ENCODE measurements around the gene ZNF8. TPM values are rescaled to one million over a fixed set of nuclear protein-coding genes. Genes with fewer than 3 reads are reported as not detected.
"Not testable (repeated sequence)": the region's sequence is repeated elsewhere in the genome, so short reads cannot be mapped to it uniquely, and the experiment has no call there.

The ZNF8 gene
- total RNA-seq, 2 experiments from 2014 or later: 4.8 to 5.0 TPM

GRCh38 chr19:58305065-58305931, 26.5 kb downstream of the ZNF8 start, which contains the start of gene ERVK3-1:
ERVK3-1 (plus strand) TSS chr19:58305377; CDS start chr19:58312169, 6,792 bp downstream.
- peak; percentile 96 for ATAC-seq
- peak; percentile 98 for DNase-seq
- Mint-ChIP-seq H3K9me3 (ENCODE audit: low read depth) (peaks cover 7% of the 10 kb centered on the region), H3K27me3 (no peaks in the 10 kb centered on the region), H3K36me3 (peaks cover 77% of the 10 kb centered on the region), H3K4me3 (peak within 1 kb of the TSS; percentile 99), H3K27ac (peak within 1 kb of the TSS; percentile 100), H3K4me1 (peaks cover 39% of the 10 kb centered on the region)
- CTCF ChIA-PET: interaction anchor here (1.3 to 2.4 kb wide), 2 partner anchors 21 to 76 kb away, joined by 4 to 6 read pairs; partner anchors contain the start of genes ZNF544 and ZSCAN22

GRCh38 chr19:58305932-58306323, 27.2 kb downstream of the ZNF8 start:
- CTCF ChIA-PET: interaction anchor here (1.2 to 2.4 kb wide), 3 partner anchors 13 to 77 kb away, joined by 4 to 6 read pairs (median 4); partner anchors contain the start of genes ZNF544 and ZSCAN22
- Mint-ChIP-seq H3K4me3 (peak overlapping the region; percentile 99), H3K27me3 (no peaks in the 10 kb centered on the region), H3K9me3 (ENCODE audit: low read depth) (peaks cover 4% of the 10 kb centered on the region), H3K27ac (peak overlapping the region; percentile 100), H3K36me3 (peaks cover 75% of the 10 kb centered on the region), H3K4me1 (peaks cover 39% of the 10 kb centered on the region)
- no peak for ATAC-seq
- DNase-seq: peak; percentile 49

- Mint-ChIP-seq H3K4me1 (peaks cover 39% of the 10 kb centered on the region), H3K27ac (peak overlapping the region; percentile 52), H3K36me3 (peaks cover 77% of the 10 kb centered on the region), H3K4me3 (no peak overlapping the region), H3K9me3 (ENCODE audit: low read depth) (peaks cover 2% of the 10 kb centered on the region), H3K27me3 (no peaks in the 10 kb centered on the region)
- no peak for DNase-seq
- CTCF ChIA-PET: interaction anchor here (0.9 to 2.4 kb wide), 2 partner anchors 79 to 212 kb away, joined by 3 to 6 read pairs; partner anchors contain the start of genes ZBTB45 and ZNF544
- ATAC-seq: no peak
Measured at GRCh38 chr19:58307736-58308135, 29.0 kb downstream of the ZNF8 start.

- H3K27ac Mint-ChIP-seq; DNase-seq; H3K9me3 Mint-ChIP-seq (ENCODE audit: low read depth); H3K4me3 Mint-ChIP-seq; H3K27me3 Mint-ChIP-seq; ATAC-seq; CTCF ChIA-PET: not testable (repeated sequence)
- peaks cover 88% of the 10 kb centered on the region for H3K36me3 Mint-ChIP-seq
- peaks cover 26% of the 10 kb centered on the region for H3K4me1 Mint-ChIP-seq
Measured at GRCh38 chr19:58310685-58311084, 31.9 kb downstream of the ZNF8 start.

- no peak for DNase-seq
- Mint-ChIP-seq H3K9me3 (ENCODE audit: low read depth) (no peaks in the 10 kb centered on the region), H3K36me3 (peaks cover 86% of the 10 kb centered on the region), H3K4me1 (peaks cover 20% of the 10 kb centered on the region), H3K27ac (no peak overlapping the region), H3K27me3 (no peaks in the 10 kb centered on the region), H3K4me3 (no peak overlapping the region)
- ATAC-seq: no peak
- CTCF ChIA-PET: no interaction called here
Measured at GRCh38 chr19:58311345-58311865, 32.6 kb downstream of the ZNF8 start.

- peaks cover 53% of the 10 kb centered on the region for H3K36me3 Mint-ChIP-seq
Measured at GRCh38 chr19:58315580-58315979, 36.8 kb downstream of the ZNF8 start.

GRCh38 chr19:58317476-58318072, 38.8 kb downstream of the ZNF8 start:
- no peaks in the 10 kb centered on the region for H3K9me3 Mint-ChIP-seq (ENCODE audit: low read depth)
- H3K36me3 Mint-ChIP-seq: peaks cover 35% of the 10 kb centered on the region
- DNase-seq: no peak
- no peaks in the 10 kb centered on the region for H3K4me1 Mint-ChIP-seq
- no peaks in the 10 kb centered on the region for H3K27me3 Mint-ChIP-seq
- H3K4me3 Mint-ChIP-seq: no peak overlapping the region
- CTCF ChIA-PET: interaction anchor here (1.4 kb wide), 1 partner anchor 9 kb away, joined by 4 read pairs; the partner anchor contains the start of gene ZSCAN22
- no peak overlapping the region for H3K27ac Mint-ChIP-seq
- ATAC-seq: peak; percentile 30

More at GRCh38 chr19:58315580-58315979, 36.8 kb downstream of the ZNF8 start:
- H3K4me1 Mint-ChIP-seq: no peaks in the 10 kb centered on the region
- DNase-seq: no peak
- H3K27ac Mint-ChIP-seq: no peak overlapping the region
- no peaks in the 10 kb centered on the region for H3K27me3 Mint-ChIP-seq
- CTCF ChIA-PET: no interaction called here
- no peak overlapping the region for H3K4me3 Mint-ChIP-seq
- ATAC-seq: no peak
- H3K9me3 Mint-ChIP-seq (ENCODE audit: low read depth): no peaks in the 10 kb centered on the region

- no peak for DNase-seq
- Mint-ChIP-seq H3K36me3 (peaks cover 31% of the 10 kb centered on the region), H3K9me3 (ENCODE audit: low read depth) (no peaks in the 10 kb centered on the region), H3K4me1 (no peaks in the 10 kb centered on the region), H3K4me3 (no peak overlapping the region), H3K27me3 (no peaks in the 10 kb centered on the region), H3K27ac (no peak overlapping the region)
- no peak for ATAC-seq
- CTCF ChIA-PET: interaction anchor here (1.4 to 1.5 kb wide), 2 partner anchors 8 to 12 kb away, joined by 4 read pairs; partner anchors contain the start of gene ZSCAN22
Measured at GRCh38 chr19:58318297-58318696, 39.5 kb downstream of the ZNF8 start.

- ATAC-seq: no peak
- no peak for DNase-seq
- Mint-ChIP-seq H3K27ac (no peak overlapping the region), H3K4me3 (no peak overlapping the region), H3K4me1 (no peaks in the 10 kb centered on the region), H3K9me3 (ENCODE audit: low read depth) (no peaks in the 10 kb centered on the region), H3K36me3 (peaks cover 24% of the 10 kb centered on the region), H3K27me3 (no peaks in the 10 kb centered on the region)
- CTCF ChIA-PET: interaction anchor here (1.5 kb wide), 1 partner anchor 13 kb away, joined by 4 read pairs; no protein-coding TSS in a partner anchor
Measured at GRCh38 chr19:58319241-58319640, 40.5 kb downstream of the ZNF8 start.

GRCh38 chr19:58325311-58326022, 46.7 kb downstream of the ZNF8 start:
- peaks cover 4% of the 10 kb centered on the region for H3K36me3 Mint-ChIP-seq
- no peak for ATAC-seq
- CTCF ChIA-PET: interaction anchor here (1.2 to 2.1 kb wide), 4 partner anchors 23 to 194 kb away, joined by 5 to 8 read pairs (median 6); partner anchors contain the start of genes ZBTB45 and ZNF497
- H3K4me1 Mint-ChIP-seq: peaks cover 4% of the 10 kb centered on the region
- H3K27ac Mint-ChIP-seq: no peak overlapping the region
- no peaks in the 10 kb centered on the region for H3K27me3 Mint-ChIP-seq
- no peak for DNase-seq
- no peak overlapping the region for H3K4me3 Mint-ChIP-seq
- no peaks in the 10 kb centered on the region for H3K9me3 Mint-ChIP-seq (ENCODE audit: low read depth)

GRCh38 chr19:58326501-58326913, 47.8 kb downstream of the ZNF8 start:
- Mint-ChIP-seq H3K27me3 (no peaks in the 10 kb centered on the region), H3K27ac (no peak overlapping the region), H3K4me1 (peaks cover 4% of the 10 kb centered on the region), H3K4me3 (no peak overlapping the region), H3K36me3 (peaks cover 4% of the 10 kb centered on the region), H3K9me3 (ENCODE audit: low read depth) (no peaks in the 10 kb centered on the region)
- ATAC-seq (peak; percentile 50), DNase-seq (no peak)
- CTCF ChIA-PET: interaction anchor here (1.1 to 2.1 kb wide), 6 partner anchors 8 to 193 kb away, joined by 4 to 8 read pairs (median 5); partner anchors contain the start of genes ERVK3-1, ZBTB45 and ZNF497

GRCh38 chr19:58326914-58327726, 48.4 kb downstream of the ZNF8 start, which contains the start of gene ZSCAN22:
ZSCAN22 (plus strand) TSS chr19:58326994; CDS start chr19:58334803, 7,809 bp downstream.
- Mint-ChIP-seq H3K27ac (no peak within 1 kb of the TSS), H3K27me3 (no peaks in the 10 kb centered on the region), H3K4me3 (no peak within 1 kb of the TSS), H3K9me3 (ENCODE audit: low read depth) (no peaks in the 10 kb centered on the region), H3K4me1 (peaks cover 4% of the 10 kb centered on the region), H3K36me3 (peaks cover 4% of the 10 kb centered on the region)
- CTCF ChIA-PET: interaction anchor here (1.1 to 2.1 kb wide), 6 partner anchors 9 to 193 kb away, joined by 4 to 8 read pairs (median 5); partner anchors contain the start of genes ERVK3-1, ZBTB45 and ZNF497
- peak; percentile 95 for DNase-seq
- ATAC-seq: peak; percentile 90
